ENCODE measurements around the gene LRRC3C.

DNA sequence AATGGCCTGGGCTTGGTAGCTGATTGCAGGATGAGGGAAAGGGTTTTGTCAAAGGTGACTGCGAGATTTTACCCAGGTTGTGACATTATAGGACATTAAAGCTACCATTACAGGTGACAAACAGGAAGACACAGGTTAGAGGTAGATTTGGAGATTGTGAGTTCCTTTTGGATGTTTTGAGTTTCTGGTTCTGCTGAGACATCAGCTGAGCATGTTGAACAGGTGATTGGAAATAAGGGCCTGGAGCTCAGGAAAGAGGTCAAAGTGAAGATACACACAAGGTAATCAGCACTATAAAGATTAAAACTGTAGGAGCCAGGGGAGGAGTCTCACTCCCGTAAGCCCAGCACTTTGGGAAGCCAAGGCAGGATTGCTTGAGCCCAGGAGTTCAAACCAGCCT lies 41.2 kb downstream of the LRRC3C start:
- TF ChIP-seq EP300 (conservative IDR thresholded peaks at IDR 0.05; ENCODE audit: poor library complexity, severe bottlenecking) (no peak), POLR2AphosphoS5 (IDR thresholded peaks at IDR 0.05) (no peak), EZH2 (IDR thresholded peaks at IDR 0.05; ENCODE audit: borderline replicate concordance, insufficient read depth, low read length, poor library complexity, severe bottlenecking) (no peak), RAD21 (conservative IDR thresholded peaks at IDR 0.05) (no peak)
- TF ChIP-seq, protein P1, sequence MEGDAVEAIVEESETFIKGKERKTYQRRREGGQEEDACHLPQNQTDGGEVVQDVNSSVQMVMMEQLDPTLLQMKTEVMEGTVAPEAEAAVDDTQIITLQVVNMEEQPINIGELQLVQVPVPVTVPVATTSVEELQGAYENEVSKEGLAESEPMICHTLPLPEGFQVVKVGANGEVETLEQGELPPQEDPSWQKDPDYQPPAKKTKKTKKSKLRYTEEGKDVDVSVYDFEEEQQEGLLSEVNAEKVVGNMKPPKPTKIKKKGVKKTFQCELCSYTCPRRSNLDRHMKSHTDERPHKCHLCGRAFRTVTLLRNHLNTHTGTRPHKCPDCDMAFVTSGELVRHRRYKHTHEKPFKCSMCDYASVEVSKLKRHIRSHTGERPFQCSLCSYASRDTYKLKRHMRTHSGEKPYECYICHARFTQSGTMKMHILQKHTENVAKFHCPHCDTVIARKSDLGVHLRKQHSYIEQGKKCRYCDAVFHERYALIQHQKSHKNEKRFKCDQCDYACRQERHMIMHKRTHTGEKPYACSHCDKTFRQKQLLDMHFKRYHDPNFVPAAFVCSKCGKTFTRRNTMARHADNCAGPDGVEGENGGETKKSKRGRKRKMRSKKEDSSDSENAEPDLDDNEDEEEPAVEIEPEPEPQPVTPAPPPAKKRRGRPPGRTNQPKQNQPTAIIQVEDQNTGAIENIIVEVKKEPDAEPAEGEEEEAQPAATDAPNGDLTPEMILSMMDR (IDR thresholded peaks at IDR 0.05; ENCODE audit: poor library complexity, severe bottlenecking), result no peak

All from neural cell (in vitro differentiated cells).